Measurements from ENCODE around the gene PCDH8.

- TF ChIP-seq, protein P1, sequence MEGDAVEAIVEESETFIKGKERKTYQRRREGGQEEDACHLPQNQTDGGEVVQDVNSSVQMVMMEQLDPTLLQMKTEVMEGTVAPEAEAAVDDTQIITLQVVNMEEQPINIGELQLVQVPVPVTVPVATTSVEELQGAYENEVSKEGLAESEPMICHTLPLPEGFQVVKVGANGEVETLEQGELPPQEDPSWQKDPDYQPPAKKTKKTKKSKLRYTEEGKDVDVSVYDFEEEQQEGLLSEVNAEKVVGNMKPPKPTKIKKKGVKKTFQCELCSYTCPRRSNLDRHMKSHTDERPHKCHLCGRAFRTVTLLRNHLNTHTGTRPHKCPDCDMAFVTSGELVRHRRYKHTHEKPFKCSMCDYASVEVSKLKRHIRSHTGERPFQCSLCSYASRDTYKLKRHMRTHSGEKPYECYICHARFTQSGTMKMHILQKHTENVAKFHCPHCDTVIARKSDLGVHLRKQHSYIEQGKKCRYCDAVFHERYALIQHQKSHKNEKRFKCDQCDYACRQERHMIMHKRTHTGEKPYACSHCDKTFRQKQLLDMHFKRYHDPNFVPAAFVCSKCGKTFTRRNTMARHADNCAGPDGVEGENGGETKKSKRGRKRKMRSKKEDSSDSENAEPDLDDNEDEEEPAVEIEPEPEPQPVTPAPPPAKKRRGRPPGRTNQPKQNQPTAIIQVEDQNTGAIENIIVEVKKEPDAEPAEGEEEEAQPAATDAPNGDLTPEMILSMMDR (IDR thresholded peaks at IDR 0.05): no peak
- TF ChIP-seq POLR2AphosphoS5 (IDR thresholded peaks at IDR 0.05) (no peak), POLR2A (IDR thresholded peaks at IDR 0.05) (no peak), EP300 (IDR thresholded peaks at IDR 0.05) (no peak)
Measured at GRCh38 chr13:52810011-52810410, 38.4 kb downstream of the PCDH8 start.

All from gastroesophageal sphincter (tissue), 3 donors.